NOMO-1 treated with dmso at 0.1 percent for 144 hours (cell line): ENCODE results near the gene MYL6B.

ENCODE experiments used
- DNase-seq: peaks from one replicate; lab custom pipeline; 2025; ENCODE audit not compliant: unreplicated experiment; lab: John Stamatoyannopoulos, UW

MYL6B gene

GRCh38 chr12:56204275-56204674 is 51.9 kb downstream of the MYL6B start:
- no peak for DNase-seq

GRCh38 chr12:56205445-56205844 is 53.1 kb downstream of the MYL6B start:
- no peak for DNase-seq

GRCh38 chr12:56206452-56207166 is 54.2 kb downstream of the MYL6B start:
- DNase-seq, result no peak
